KBM-7 (cell line): ENCODE data around the gene LDAH.

Source experiments
- DNase-seq: peaks from one replicate; pipeline ENCODE4 v3.0.0-alpha.2; 2015
- in situ Hi-C: fragments of 300-500 bp; cut with MboI; formaldehyde crosslinking; loops from 2 replicates; pipeline ENCODE4 v1.14.3; 2020; ENCODE audit warnings: low sequenced_read_pairs, low pct_unique_long_range_greater_than_20kb, mixed read lengths

Gene LDAH

DNA sequence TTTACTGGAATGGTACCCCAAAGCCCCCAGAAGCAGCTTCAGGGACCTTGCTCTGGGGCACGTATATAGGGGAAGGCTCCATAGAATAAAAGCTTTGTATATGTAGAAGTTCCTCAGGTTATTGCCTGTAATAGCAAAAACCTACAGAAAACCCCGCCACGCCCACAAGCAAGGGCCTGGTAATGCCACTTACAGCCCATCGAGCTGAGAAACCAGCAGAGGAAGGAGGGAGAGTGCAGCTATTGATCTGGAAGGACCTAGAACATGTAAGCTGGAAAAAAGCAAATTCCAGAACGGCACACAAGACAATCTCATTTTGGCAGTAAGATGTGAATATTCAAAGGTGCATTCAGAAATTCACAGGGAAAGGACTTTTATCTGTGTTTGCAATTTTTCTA is 187.8 kb downstream of the LDAH start:
- in situ Hi-C loops: loop anchor here (10.0 to 25.0 kb wide), 2 partner anchors 180 to 523 kb away; no protein-coding TSS in a partner anchor

DNA sequence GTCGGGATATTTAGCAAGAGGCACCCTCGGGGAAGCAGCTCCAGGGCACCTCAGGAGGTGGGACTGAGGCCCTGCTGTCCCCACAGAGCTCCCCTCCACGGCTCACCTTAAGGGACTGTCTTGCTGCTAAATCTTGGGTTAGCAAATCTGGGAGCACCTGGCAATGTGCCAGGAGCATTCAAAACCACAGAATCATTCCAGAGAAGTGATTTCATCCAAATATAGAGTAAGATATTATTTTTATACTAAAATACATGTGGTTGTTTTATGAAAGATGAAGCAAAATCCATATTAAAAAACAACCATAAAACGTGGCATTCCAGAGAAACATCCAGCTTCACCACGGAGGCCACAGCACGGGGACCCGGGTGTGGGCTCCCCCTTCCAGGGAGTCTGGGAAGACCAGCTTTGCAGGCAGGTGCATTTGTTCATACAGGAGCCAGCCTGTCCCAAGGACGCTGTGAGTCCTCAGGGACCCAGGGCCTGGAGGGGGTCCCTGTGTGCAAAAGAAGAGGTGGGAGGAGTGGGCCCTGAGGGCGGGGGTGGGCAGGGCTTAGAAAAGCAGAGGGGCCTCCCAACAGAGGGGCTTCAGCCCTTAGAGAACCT is 188.3 kb downstream of the LDAH start:
- in situ Hi-C loops: loop anchor here (10.0 to 25.0 kb wide), 2 partner anchors 180 to 522 kb away; no protein-coding TSS in a partner anchor

More for the DNA sequence above, 187.8 kb downstream of the LDAH start:
- no peak for DNase-seq

More for the DNA sequence above, 188.3 kb downstream of the LDAH start:
- no peak for DNase-seq
